GM12892 (cell line): ENCODE results near the gene KLHL35.

Experiments
- POLR2A ChIP-seq: IDR thresholded peaks from 2 replicates; pipeline ENCODE4 v1.6.1; 2011; ENCODE audit warnings: low read depth, low read length, control low read depth
- POLR2AphosphoS5 ChIP-seq: IDR thresholded peaks from 2 replicates; pipeline ENCODE4 v1.6.1; 2011; ENCODE audit warnings: low read depth, low read length, control low read depth

- TF ChIP-seq POLR2A, result no peak
- no peak for TF ChIP-seq POLR2AphosphoS5
Observed at GRCh38 chr11:75480185-75481175, 47.5 kb upstream of the KLHL35 start.
